Measurements from ENCODE around the gene CAMTA1. TPM values are rescaled to one million over a fixed set of nuclear protein-coding genes. Genes with fewer than 3 reads are reported as not detected.

CAMTA1 gene
- total RNA-seq, 1 donor from 2014 or later = 99.0 TPM

- no peaks in the 10 kb centered on the region for H3K36me3 Mint-ChIP-seq (ENCODE audit: insufficient read depth)
- H3K27ac Mint-ChIP-seq = no peak overlapping the region
- no peak overlapping the region for H3K4me3 Mint-ChIP-seq (ENCODE audit: low read depth)
- peaks cover 5% of the 10 kb centered on the region for H3K9me3 Mint-ChIP-seq (ENCODE audit: low read depth)
- no peak for TF ChIP-seq CTCF (IDR thresholded peaks at IDR 0.05; ENCODE audit: unreplicated experiment)
- H3K4me1 Mint-ChIP-seq (ENCODE audit: low read depth) = peaks cover 3% of the 10 kb centered on the region
- peaks cover 3% of the 10 kb centered on the region for H3K27me3 Mint-ChIP-seq
- DNase-seq (ENCODE audit: low spot score, unreplicated experiment) = no peak
These were observed 203.5 kb downstream of the CAMTA1 start for GRCh38 chr1:6988796-6989195.

GRCh38 chr1:6989212-6990159, 204.2 kb downstream of the CAMTA1 start:
- Mint-ChIP-seq H3K4me1 (ENCODE audit: low read depth) (peaks cover 3% of the 10 kb centered on the region), H3K4me3 (ENCODE audit: low read depth) (no peak overlapping the region), H3K36me3 (ENCODE audit: insufficient read depth) (no peaks in the 10 kb centered on the region), H3K9me3 (ENCODE audit: low read depth) (peaks cover 5% of the 10 kb centered on the region), H3K27ac (no peak overlapping the region), H3K27me3 (peaks cover 3% of the 10 kb centered on the region)
- no peak for DNase-seq (ENCODE audit: low spot score, unreplicated experiment)
- TF ChIP-seq CTCF (IDR thresholded peaks at IDR 0.05; ENCODE audit: unreplicated experiment) = no peak

- no peaks in the 10 kb centered on the region for H3K36me3 Mint-ChIP-seq (ENCODE audit: insufficient read depth)
- no peak overlapping the region for H3K27ac Mint-ChIP-seq
- H3K4me1 Mint-ChIP-seq (ENCODE audit: low read depth) = peaks cover 3% of the 10 kb centered on the region
- no peak overlapping the region for H3K4me3 Mint-ChIP-seq (ENCODE audit: low read depth)
- no peak for DNase-seq (ENCODE audit: low spot score, unreplicated experiment)
- no peak for TF ChIP-seq CTCF (IDR thresholded peaks at IDR 0.05; ENCODE audit: unreplicated experiment)
- peaks cover 5% of the 10 kb centered on the region for H3K9me3 Mint-ChIP-seq (ENCODE audit: low read depth)
- H3K27me3 Mint-ChIP-seq = peaks cover under 1% of the 10 kb centered on the region
These were observed 206.0 kb downstream of the CAMTA1 start for GRCh38 chr1:6991266-6991665.

- Mint-ChIP-seq H3K4me3 (ENCODE audit: low read depth) (no peak overlapping the region), H3K9me3 (ENCODE audit: low read depth) (peaks cover 5% of the 10 kb centered on the region), H3K36me3 (ENCODE audit: insufficient read depth) (no peaks in the 10 kb centered on the region), H3K27ac (no peak overlapping the region), H3K4me1 (ENCODE audit: low read depth) (no peaks in the 10 kb centered on the region), H3K27me3 (peaks cover 16% of the 10 kb centered on the region)
- DNase-seq (ENCODE audit: low spot score, unreplicated experiment) = no peak
- TF ChIP-seq CTCF (IDR thresholded peaks at IDR 0.05; ENCODE audit: unreplicated experiment) = no peak
These were observed 210.5 kb downstream of the CAMTA1 start for GRCh38 chr1:6995789-6996188.

GRCh38 chr1:6996371-6996770, 211.1 kb downstream of the CAMTA1 start:
- TF ChIP-seq CTCF (IDR thresholded peaks at IDR 0.05; ENCODE audit: unreplicated experiment) = no peak

More at GRCh38 chr1:6996371-6996770, 211.1 kb downstream of the CAMTA1 start:
- no peak for DNase-seq (ENCODE audit: low spot score, unreplicated experiment)
- Mint-ChIP-seq H3K4me1 (ENCODE audit: low read depth) (no peaks in the 10 kb centered on the region), H3K4me3 (ENCODE audit: low read depth) (no peak overlapping the region), H3K27me3 (peaks cover 19% of the 10 kb centered on the region), H3K9me3 (ENCODE audit: low read depth) (peaks cover 5% of the 10 kb centered on the region), H3K36me3 (ENCODE audit: insufficient read depth) (no peaks in the 10 kb centered on the region), H3K27ac (no peak overlapping the region)

Data from progenitor cell of endocrine pancreas (in vitro differentiated cells).